NCI-H460 (cell line): ENCODE measurements around the gene PRKG2. TPM values are rescaled to one million over a fixed set of nuclear protein-coding genes. Genes with fewer than 3 reads are reported as not detected.

ENCODE experiments used
- DNase-seq: peaks from one replicate; pipeline ENCODE4 v3.0.0-alpha.2; 2016; ENCODE audit warnings: low read depth; ENCODE audit errors: extremely low read depth
- total RNA-seq: library from RNA; depleted of rRNA; stranded (reverse); fragments of >200 nt; shearing (Covaris generic); gene quantifications from 2 replicates; pipeline ENCODE4 v1.2.3, GENCODE V29; 2014; rRNA removed

Gene PRKG2
- total RNA-seq, 1 experiment from 2014 or later = 2.9 TPM

DNA sequence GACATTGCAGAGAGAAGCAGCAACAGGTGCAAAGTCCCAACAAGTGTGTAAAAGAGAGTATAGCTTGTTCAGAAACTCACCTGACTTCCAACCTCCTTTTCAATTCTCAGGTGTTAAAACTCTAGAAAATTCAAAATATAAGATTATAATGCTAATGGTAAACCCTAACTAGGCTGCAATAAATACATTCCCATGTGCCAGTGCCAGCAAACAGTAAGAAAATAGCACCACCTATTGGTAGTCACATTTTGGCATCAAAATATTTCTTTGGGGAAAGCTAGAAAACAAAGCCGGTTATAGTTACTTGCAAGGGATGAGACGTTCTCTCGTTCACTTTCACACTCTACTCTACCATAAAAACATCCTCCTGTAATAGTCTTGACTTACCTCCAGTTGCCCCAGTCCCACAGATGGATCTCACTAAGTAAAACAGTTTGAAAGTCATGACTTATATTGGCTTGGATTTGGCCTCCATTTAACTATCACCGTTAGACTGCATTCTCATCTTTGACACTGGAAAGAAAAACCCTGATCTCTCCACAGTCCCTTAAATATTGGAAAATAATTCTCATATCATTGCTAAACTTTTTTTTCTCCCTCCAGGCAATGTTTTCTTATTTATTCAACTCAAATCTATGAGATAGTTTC, 174.9 kb downstream of the PRKG2 start:
- peak; percentile 19 for DNase-seq

- DNase-seq = no peak
Measured at GRCh38 chr4:81039351-81039972, 175.6 kb downstream of the PRKG2 start.

- no peak for DNase-seq
Measured at GRCh38 chr4:81038636-81039350, 176.2 kb downstream of the PRKG2 start.

Other genes starting within 250 kb of the PRKG2 start
- gene BMP3, start 184.5 kb downstream of the PRKG2 start, total RNA-seq = not detected in 2 replicates